HEK293T (cell line): Measurements from ENCODE around the gene ACSS3.

Experiments used
- CTCF ChIA-PET: fragments of 350-600 bp; formaldehyde crosslinking; extraction: SDS; loops from one replicate; lab custom pipeline; 2021; ENCODE audit warnings: antibody characterized with exemption, inconsistent platforms; lab: Yijun Ruan, JAX
- POLR2A ChIA-PET: fragments of 350-600 bp; formaldehyde crosslinking; extraction: SDS; loops from one replicate; lab custom pipeline; 2020; ENCODE audit warnings: antibody characterized with exemption, inconsistent platforms; lab: Yijun Ruan, JAX
- DNase-seq: peaks from one replicate; pipeline ENCODE4 v3.0.0; 2012; ENCODE audit warnings: mixed read lengths; ENCODE audit errors: extremely low spot score
- ARNT ChIP-seq: fragments of 450-650 bp; IDR thresholded peaks from 2 replicates; pipeline ENCODE4 v1.6.1; 2017; ENCODE audit warnings: mild to moderate bottlenecking
- BHLHE40 ChIP-seq: fragments of 450-650 bp; IDR thresholded peaks from 2 replicates; pipeline ENCODE4 v1.6.1; 2016; ENCODE audit warnings: mild to moderate bottlenecking, moderate library complexity, borderline replicate concordance
- CTBP1 ChIP-seq: fragments of 450-650 bp; IDR thresholded peaks from 2 replicates; pipeline ENCODE4 v1.6.1; 2016; ENCODE audit warnings: borderline replicate concordance
- ELF4 ChIP-seq: fragments of 450-650 bp; IDR thresholded peaks from 2 replicates; pipeline ENCODE4 v1.6.1; 2017; ENCODE audit warnings: antibody characterized with exemption
- FOXA1 ChIP-seq: fragments of 450-650 bp; IDR thresholded peaks from 2 replicates; pipeline ENCODE4 v1.6.1; 2016; ENCODE audit warnings: mild to moderate bottlenecking
- FOXK2 ChIP-seq: fragments of 450-650 bp; IDR thresholded peaks from 2 replicates; pipeline ENCODE4 v1.6.1; 2016; ENCODE audit warnings: mild to moderate bottlenecking
- FOXM1 ChIP-seq: fragments of 450-650 bp; IDR thresholded peaks from 2 replicates; pipeline ENCODE4 v1.6.1; 2017; ENCODE audit warnings: mild to moderate bottlenecking, borderline replicate concordance
- HDGF ChIP-seq: fragments of 450-650 bp; IDR thresholded peaks from 2 replicates; pipeline ENCODE4 v1.6.1; 2017; ENCODE audit warnings: antibody characterized with exemption, borderline replicate concordance
- L3MBTL2 ChIP-seq: fragments of 450-650 bp; conservative IDR thresholded peaks from 2 replicates; pipeline ENCODE4 v1.6.1; 2016; ENCODE audit warnings: mild to moderate bottlenecking
- LEF1 ChIP-seq: fragments of 450-650 bp; IDR thresholded peaks from 2 replicates; pipeline ENCODE4 v1.6.1; 2017; ENCODE audit warnings: mild to moderate bottlenecking, borderline replicate concordance
- NFRKB ChIP-seq: fragments of 450-650 bp; IDR thresholded peaks from 2 replicates; pipeline ENCODE4 v1.6.1; 2016; ENCODE audit warnings: mild to moderate bottlenecking, moderate library complexity
- SP1 ChIP-seq: fragments of 450-650 bp; IDR thresholded peaks from 2 replicates; pipeline ENCODE4 v1.6.1; 2017
- SUZ12 ChIP-seq: fragments of 450-650 bp; IDR thresholded peaks from 2 replicates; pipeline ENCODE4 v1.6.1; 2016; ENCODE audit warnings: mild to moderate bottlenecking
- TARDBP ChIP-seq: fragments of 450-650 bp; IDR thresholded peaks from 2 replicates; pipeline ENCODE4 v1.6.1; 2016
- ZNF384 ChIP-seq: fragments of 450-650 bp; IDR thresholded peaks from 2 replicates; pipeline ENCODE4 v1.6.1; 2016
- TF ChIP-seq, protein P1 (sequence below): fragments of 450-650 bp; IDR thresholded peaks from 2 replicates; pipeline ENCODE4 v1.6.1; 2016

Gene ACSS3

DNA sequence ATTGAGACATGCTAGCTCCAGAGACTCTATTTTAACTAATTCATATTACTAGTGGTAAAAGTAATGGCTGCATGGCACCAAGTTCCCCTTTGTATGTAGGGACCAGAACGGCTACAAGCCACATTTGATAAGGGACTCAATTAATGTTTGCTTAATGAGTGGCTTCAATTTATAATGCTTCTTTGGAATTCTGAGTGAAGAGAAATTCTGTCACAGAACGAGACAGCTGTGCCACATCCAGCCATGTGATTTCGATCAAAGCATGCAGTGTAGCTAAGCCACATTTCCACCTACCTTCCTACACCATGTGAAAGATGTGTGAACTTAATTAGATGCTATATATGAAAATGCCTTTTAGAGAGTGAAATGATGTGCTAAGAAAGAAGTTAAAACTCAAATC lies 217.4 kb downstream of the ACSS3 start:
- ChIA-PET POLR2A (no interaction called here), CTCF (no interaction called here)
- no peak for DNase-seq
- TF ChIP-seq NFRKB (no peak), ARNT (no peak), SP1 (no peak), CTBP1 (no peak), TARDBP (no peak), LEF1 (no peak), HDGF (no peak), SUZ12 (no peak), FOXA1 (no peak), FOXM1 (no peak), FOXK2 (no peak), ZNF384 (no peak), BHLHE40 (no peak), L3MBTL2 (no peak), ELF4 (no peak)
- TF ChIP-seq, protein P1, sequence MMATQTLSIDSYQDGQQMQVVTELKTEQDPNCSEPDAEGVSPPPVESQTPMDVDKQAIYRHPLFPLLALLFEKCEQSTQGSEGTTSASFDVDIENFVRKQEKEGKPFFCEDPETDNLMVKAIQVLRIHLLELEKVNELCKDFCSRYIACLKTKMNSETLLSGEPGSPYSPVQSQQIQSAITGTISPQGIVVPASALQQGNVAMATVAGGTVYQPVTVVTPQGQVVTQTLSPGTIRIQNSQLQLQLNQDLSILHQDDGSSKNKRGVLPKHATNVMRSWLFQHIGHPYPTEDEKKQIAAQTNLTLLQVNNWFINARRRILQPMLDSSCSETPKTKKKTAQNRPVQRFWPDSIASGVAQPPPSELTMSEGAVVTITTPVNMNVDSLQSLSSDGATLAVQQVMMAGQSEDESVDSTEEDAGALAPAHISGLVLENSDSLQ = no peak

DNA sequence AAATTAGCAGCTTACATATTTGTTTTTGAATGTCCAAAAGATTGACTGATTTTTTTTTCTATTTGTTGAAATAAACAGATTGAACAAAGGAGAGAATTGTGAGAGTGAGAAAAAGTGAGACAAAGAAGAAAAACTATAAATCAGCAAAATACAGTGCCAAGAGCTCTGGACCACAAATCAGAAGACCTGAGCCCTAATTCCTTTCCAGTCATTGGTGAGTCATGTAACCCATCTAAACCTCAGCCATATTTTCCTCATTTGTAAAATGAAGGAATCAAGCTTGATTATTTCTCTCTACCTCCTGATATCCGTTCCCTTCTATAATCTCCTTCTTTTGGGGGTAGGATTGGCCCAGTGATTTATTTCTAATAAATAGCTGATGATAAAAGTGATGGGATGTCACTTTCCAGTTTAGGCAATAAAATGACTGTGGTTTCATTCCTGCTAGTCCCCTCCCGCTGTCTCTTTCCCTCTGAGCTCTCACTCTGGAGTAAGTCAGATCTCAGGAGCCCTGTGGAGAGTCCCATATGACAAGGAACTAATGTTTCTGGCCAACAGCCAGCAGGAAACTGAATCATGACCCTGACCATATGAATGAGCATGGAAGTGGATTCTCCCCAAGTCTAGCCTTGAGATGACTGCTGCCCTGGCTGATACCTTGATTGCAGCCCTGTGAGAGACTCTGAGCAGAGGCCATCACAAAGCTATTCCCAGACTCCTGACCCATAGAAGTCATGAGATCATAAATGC lies 218.9 kb downstream of the ACSS3 start:
- POLR2A ChIA-PET = no interaction called here
- DNase-seq = no peak
- TF ChIP-seq ZNF384 (no peak), CTBP1 (no peak), FOXA1 (no peak), ARNT (no peak), HDGF (no peak), ELF4 (no peak), FOXM1 (no peak), L3MBTL2 (no peak), SUZ12 (no peak), BHLHE40 (no peak), FOXK2 (no peak), SP1 (no peak)
- TF ChIP-seq, protein P1 = no peak
- CTCF ChIA-PET = no interaction called here

DNA sequence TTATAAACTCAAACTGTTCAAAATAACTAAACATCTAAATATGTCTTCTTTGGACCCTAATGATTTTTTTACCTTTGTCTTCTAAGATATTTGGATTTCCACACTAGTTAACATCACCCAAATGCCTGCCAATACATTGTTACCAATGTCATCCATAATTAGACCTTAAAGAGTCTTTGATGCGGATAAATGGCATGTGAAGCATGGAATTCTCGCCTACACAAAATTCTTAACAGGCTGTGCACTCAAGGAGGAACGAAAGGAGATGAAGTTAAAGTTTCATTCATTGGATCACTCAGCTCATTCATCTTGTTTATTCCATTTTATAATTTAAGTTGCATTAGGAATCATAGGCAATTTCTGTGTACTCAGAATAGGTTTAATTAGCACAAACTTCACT lies 219.7 kb downstream of the ACSS3 start:
- ChIA-PET POLR2A (no interaction called here), CTCF (no interaction called here)
- TF ChIP-seq L3MBTL2 (no peak), ARNT (no peak), TARDBP (no peak), SP1 (no peak), BHLHE40 (no peak), ZNF384 (no peak), FOXM1 (no peak)
- no peak for DNase-seq

DNA sequence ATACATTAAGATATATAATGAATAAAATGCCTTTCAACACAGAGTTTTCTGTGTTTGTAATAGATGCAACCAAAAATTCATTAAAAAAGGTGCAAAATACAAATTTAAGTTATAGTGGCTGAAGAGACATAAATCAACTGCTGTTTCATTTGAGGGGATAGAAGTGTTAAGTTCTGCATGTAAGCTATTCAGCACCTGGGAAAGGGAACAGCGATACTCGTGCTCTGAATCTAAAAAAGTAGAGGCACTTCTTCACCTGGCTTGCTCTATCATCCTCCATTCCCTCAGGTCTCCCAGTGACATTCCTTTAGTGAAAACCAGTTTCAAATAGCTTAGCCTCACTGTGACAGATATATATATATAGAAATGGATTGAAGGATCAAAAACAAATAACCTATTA lies 222.6 kb downstream of the ACSS3 start:
- CTCF ChIA-PET = no interaction called here
- POLR2A ChIA-PET = no interaction called here

DNA sequence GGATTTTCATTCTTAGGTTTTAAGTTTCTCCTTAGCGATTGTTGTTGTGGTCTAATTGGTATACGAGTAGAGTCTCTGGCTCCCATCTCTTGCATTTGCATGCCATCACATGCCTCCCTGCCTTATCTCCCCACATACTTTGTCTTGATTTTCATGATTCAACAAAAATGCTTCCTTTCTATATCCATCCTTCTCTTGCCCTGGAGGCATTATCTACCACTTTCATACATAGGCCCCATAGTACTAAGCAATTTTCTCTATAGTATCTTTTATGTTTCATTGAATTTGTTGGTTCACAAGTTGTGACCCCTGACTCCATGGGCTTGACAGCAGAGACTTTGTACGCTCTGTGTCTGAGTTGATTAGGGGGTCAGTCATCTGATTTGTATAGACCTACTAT lies 226.1 kb downstream of the ACSS3 start:
- CTCF ChIA-PET = no interaction called here
- DNase-seq = no peak
- TF ChIP-seq L3MBTL2 (no peak), ELF4 (no peak), FOXA1 (no peak), HDGF (no peak), FOXM1 (no peak), FOXK2 (no peak), SUZ12 (no peak), CTBP1 (no peak), SP1 (no peak), NFRKB (no peak), ZNF384 (no peak), TARDBP (no peak), BHLHE40 (no peak), LEF1 (no peak), ARNT (no peak)
- TF ChIP-seq, protein P1 = no peak
- POLR2A ChIA-PET = no interaction called here

More for the DNA sequence above, 222.6 kb downstream of the ACSS3 start:
- TF ChIP-seq LEF1 (no peak), HDGF (no peak), L3MBTL2 (no peak), ZNF384 (no peak), BHLHE40 (no peak), SUZ12 (no peak), FOXA1 (no peak), NFRKB (no peak), FOXM1 (no peak), ARNT (no peak)
- TF ChIP-seq, protein P1 = no peak
- no peak for DNase-seq
